H1 (cell line): ENCODE data around the gene SLC9A2.

Source experiments
- ATF2 ChIP-seq: IDR thresholded peaks from 2 replicates; pipeline ENCODE4 v1.6.1; 2012; ENCODE audit warnings: low read length, inconsistent platforms
- ATF3 ChIP-seq: IDR thresholded peaks from 2 replicates; pipeline ENCODE4 v1.6.1; 2011; ENCODE audit warnings: low read depth, mild to moderate bottlenecking, low read length; ENCODE audit not compliant: insufficient read depth
- CHD1 ChIP-seq: IDR thresholded peaks from 2 replicates; pipeline ENCODE4 v1.6.1; 2012; ENCODE audit warnings: low read depth, low read length, improper control_type of control experiment
- CREB1 ChIP-seq: IDR thresholded peaks from 2 replicates; pipeline ENCODE4 v1.6.1; 2012; ENCODE audit warnings: inconsistent platforms
- CTCF ChIP-seq, 3 experiments: IDR thresholded peaks; 1 replicate in 2 of 3; 2 replicates in 1 of 3; pipeline versions ENCODE4 v1.5.1 to v1.6.1; 2011; ENCODE audit warnings: low read length in 3 of 3, mild to moderate bottlenecking in 3 of 3, inconsistent platforms in 2 of 3, low read depth in 1 of 3, moderate library complexity in 1 of 3; ENCODE audit not compliant: insufficient read depth in 1 of 3; ENCODE audit errors: control extremely low read depth in 1 of 3
- EZH2 ChIP-seq: fragments of 200-600 bp; sonication (generic); IDR thresholded peaks from 2 replicates; pipeline ENCODE4 v1.7.1; 2012; ENCODE audit warnings: low read depth, mild to moderate bottlenecking, moderate library complexity, low read length, inconsistent platforms; ENCODE audit not compliant: severe bottlenecking
- MAX ChIP-seq: IDR thresholded peaks from 2 replicates; pipeline ENCODE4 v1.6.1; 2012; ENCODE audit warnings: inconsistent platforms
- POLR2A ChIP-seq, 2 experiments: IDR thresholded peaks; 1 replicate in 1 of 2; 2 replicates in 1 of 2; pipeline ENCODE4 v1.6.1; 2011; ENCODE audit warnings: low read depth in 2 of 2, low read length in 2 of 2, mild to moderate bottlenecking in 2 of 2; ENCODE audit errors: control extremely low read depth in 1 of 2
- SIRT6 ChIP-seq: IDR thresholded peaks from one replicate; pipeline ENCODE4 v1.7.1; 2012; ENCODE audit warnings: low read length, inconsistent platforms
- SUZ12 ChIP-seq: fragments of 200-600 bp; sonication (generic); IDR thresholded peaks from 2 replicates; pipeline ENCODE4 v1.6.1; 2012; ENCODE audit warnings: mild to moderate bottlenecking, inconsistent platforms, low read length, moderate library complexity, mixed read lengths
- TCF12 ChIP-seq: IDR thresholded peaks from 2 replicates; pipeline ENCODE4 v1.6.1; 2011; ENCODE audit warnings: low read depth, mild to moderate bottlenecking, low read length
- USF2 ChIP-seq: IDR thresholded peaks from 2 replicates; pipeline ENCODE4 v1.6.1; 2011; ENCODE audit warnings: low read length, improper control_type of control experiment

- no peak for TF ChIP-seq CHD1
- TF ChIP-seq TCF12: no peak
- TF ChIP-seq CTCF (IDR thresholded peaks at IDR 0.05; ENCODE audit: control extremely low read depth in 1 of 3, insufficient read depth in 1 of 3, low read depth in 1 of 3, low read length in 3 of 3): no peak
- no peak for TF ChIP-seq SIRT6
- no peak for TF ChIP-seq EZH2
- no peak for TF ChIP-seq MAX
- TF ChIP-seq ATF3: no peak
- no peak for TF ChIP-seq USF2
- TF ChIP-seq CREB1: no peak
- no peak for TF ChIP-seq SUZ12
- TF ChIP-seq ATF2: no peak
- no peak for TF ChIP-seq POLR2A (IDR thresholded peaks at IDR 0.05; ENCODE audit: control extremely low read depth in 1 of 2, low read depth in 2 of 2, low read length in 2 of 2)
These were observed 58.2 kb downstream of the SLC9A2 start for GRCh38 chr2:102677244-102678215.
